CD4-positive, alpha-beta T cell treated with Interferon alpha-2 for 1 hour (primary cell): ENCODE data around the gene PKP2.
"Not testable (repeated sequence)": the region's sequence is repeated elsewhere in the genome, so short reads cannot be mapped to it uniquely, and the experiment has no call there.

ENCODE experiments used
- DNase-seq, 2 donors: peaks; one replicate each; pipeline ENCODE4 v3.0.0-alpha.2; 2020 to 2022

PKP2 gene

DNA sequence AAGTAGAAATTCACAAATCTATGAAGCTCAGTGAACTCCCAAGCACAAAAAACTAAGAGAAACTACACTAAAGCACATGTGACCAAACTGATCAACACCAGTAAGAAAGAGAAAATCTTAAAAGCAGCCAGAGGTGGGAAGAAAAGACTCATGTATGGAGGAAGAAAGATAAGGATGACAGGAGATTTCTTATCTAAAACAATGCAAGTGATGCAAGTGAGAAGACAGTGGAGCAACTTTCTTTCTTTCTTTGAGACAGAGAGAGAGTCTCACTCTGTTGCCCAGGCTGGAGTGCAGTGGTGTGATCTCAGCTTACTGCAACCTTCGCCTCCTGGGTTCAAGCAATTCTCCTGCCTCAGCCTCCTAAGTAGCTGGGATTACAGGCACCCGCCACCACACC is 34.9 kb downstream of the PKP2 start:
- DNase-seq = not testable (repeated sequence)

- no peak for DNase-seq
Measured at GRCh38 chr12:32860192-32860591, 36.4 kb downstream of the PKP2 start.

DNA sequence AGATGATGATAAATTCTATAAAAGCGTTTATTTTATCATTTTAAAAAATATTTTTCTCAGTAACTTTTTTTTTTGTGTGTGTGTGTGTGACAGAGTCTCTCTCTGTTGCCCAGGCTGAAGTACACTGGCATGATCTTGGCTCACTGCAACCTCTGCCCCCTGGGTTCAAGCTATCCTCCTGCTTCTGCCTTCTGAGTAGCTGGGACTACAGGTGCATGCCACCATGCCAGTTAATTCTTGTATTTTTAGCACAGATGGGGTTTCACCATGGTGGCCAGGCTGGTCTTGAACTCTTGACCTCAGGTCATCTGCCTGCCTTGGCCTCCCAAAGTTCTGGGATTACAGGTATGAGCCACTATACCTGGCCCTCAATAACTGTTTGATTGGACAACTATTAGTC is 37.2 kb downstream of the PKP2 start:
- DNase-seq = no peak

GRCh38 chr12:32854716-32855115 is 41.9 kb downstream of the PKP2 start:
- DNase-seq = no peak

- DNase-seq = no peak
Measured at GRCh38 chr12:32854097-32854496, 42.5 kb downstream of the PKP2 start.

DNA sequence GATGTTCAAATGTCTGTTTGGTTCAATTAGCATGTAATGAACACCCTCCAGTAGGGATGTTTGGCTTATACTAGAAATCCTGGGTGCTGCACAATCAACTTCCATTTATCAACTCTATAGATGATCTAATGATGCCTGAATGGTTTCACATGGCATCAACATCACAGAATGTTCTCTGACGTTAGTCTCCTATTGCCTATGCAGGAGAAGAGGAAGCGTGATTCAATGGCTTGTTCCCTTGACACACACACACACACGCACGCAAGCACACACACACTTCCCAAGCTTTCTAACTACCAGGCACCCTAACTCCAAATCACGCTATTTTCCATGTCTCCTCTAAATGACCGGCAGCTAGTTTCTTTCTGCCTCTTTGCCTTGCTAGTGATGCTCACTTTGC is 49.3 kb downstream of the PKP2 start:
- DNase-seq = no peak

DNA sequence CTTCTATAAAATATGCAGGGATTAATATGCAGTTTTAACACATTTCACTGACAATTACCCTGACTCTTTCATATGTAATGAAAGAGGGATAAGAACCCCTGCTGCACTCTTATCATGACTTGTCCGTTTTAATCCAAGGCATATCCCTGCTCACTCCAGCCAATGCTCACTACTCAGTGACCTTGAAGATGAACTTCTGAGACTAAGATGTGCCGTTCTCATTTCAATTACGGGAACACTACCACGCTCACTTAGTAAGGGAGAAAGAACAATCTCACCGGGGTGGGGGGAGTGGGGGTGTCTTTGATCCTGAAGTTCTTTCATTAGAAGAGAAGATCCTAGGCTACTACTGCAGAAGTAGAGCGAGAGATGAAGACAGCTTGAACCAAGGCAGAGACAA is 50.5 kb downstream of the PKP2 start:
- DNase-seq = no peak

DNA sequence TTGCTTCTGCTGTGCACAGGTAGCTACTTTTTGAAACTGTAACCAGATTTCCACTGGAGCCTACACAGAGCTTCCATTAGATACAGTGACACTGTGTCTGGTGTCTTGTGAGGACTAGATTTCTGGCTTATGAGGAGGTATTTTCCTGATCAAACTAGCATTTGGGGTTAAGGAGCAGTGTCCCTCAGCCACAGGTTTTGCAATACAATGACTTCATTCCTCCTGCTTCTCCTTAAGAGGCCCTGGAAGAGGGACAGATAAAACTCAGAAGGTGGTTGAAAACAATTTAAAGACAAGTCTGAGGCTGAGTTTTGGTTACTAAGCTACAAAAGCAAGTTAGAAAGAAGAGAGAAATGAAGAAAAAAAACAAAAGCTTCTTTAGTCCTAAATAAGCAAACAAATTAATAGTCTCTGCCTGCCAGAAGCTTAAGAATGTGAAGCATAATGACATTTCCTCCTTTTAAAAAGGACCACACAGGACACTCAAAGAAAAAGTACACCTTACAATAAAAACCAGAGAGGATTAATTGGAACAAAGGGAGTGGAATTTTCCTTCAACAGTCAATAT is 53.0 kb downstream of the PKP2 start:
- no peak for DNase-seq

DNA sequence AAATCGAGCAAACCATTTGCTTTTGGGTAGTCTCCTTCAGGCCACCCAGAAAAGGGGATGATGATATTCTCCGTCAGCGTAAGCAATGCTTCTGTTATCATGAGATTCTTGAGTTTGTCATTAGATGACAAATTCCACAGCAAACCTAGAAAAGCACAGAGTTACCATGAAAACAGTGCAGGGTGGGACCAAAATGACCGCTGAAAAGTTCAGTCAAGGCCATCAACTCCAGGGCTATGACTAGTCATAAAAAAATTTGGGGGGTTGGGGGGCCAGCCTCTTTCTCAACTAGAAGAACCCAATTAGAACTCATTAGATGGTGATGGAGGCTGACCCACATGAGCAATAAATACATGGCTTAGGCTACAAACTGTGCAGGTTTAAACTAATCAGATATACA is 55.5 kb downstream of the PKP2 start:
- DNase-seq = no peak

GRCh38 chr12:32839828-32840227 is 56.7 kb downstream of the PKP2 start:
- no peak for DNase-seq

DNA sequence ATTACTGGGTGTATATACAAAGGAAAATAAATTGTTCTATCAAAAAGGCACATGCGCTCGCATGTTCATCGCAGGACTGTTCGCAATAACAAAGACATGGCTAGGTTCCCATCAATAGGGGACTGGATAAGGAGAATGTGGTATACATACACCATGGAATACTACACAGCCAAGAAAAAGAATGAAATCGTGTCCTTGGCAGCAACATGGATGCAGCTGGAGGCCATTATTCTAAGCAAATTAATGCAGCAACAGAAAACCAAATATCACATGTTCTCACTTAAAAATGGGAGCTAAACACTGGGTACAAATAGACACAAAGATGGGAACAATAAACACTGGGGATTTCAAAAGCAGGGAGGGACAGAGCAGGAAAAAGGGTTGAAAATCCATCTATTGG is 58.6 kb downstream of the PKP2 start:
- no peak for DNase-seq

- no peak for DNase-seq
Measured at GRCh38 chr12:32836710-32837109, 59.9 kb downstream of the PKP2 start.

DNA sequence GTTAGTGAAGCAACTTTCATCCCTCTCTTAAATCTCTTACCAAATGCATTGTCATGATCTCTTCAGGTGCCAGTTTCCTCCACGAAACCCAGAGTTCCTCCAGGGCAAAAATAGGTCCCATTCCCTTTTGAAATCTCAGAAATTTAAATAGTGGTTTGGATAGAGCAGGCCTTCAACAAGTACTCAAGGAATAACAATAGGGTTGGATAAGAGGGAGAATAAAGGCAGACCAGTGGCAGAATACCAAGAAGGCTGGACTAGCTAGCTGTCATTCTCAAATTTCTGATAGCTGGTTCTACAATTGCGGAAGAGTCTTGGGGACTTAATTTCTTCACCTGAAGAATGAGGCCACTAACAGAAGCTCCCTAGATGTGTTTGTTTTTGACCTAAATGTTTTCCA is 62.5 kb downstream of the PKP2 start:
- no peak for DNase-seq

- no peak for DNase-seq
Measured at GRCh38 chr12:32828552-32828951, 68.0 kb downstream of the PKP2 start.

- no peak for DNase-seq
Measured at GRCh38 chr12:32828120-32828519, 68.5 kb downstream of the PKP2 start.

DNA sequence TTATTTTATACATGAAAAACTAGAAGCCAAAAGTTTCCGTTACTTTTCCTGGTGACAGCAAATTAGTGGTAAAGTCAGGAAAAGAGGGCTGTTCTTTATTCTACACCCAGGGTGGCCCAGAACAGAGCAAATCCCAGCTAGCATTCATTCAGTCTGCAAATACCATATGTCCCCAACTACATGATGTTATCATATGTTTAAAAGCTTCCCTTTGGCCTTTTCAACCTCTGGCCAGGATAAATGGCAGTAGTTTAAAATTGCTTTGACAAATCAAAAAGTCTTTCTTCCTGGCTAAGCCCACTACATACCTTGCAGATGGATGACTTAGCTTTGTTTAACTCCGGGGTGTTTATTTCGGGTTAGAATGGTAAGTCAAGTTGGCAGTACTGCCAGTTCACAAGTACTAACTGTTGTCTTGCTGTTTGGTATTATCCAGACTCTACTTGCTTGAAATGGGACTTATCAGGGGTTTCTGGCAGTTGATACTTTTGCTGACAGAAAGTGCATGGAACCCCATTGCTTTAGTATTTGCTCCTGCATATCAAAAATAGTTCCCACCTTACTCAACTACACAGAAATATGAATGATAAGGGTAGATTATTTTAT is 69.7 kb downstream of the PKP2 start:
- no peak for DNase-seq

DNA sequence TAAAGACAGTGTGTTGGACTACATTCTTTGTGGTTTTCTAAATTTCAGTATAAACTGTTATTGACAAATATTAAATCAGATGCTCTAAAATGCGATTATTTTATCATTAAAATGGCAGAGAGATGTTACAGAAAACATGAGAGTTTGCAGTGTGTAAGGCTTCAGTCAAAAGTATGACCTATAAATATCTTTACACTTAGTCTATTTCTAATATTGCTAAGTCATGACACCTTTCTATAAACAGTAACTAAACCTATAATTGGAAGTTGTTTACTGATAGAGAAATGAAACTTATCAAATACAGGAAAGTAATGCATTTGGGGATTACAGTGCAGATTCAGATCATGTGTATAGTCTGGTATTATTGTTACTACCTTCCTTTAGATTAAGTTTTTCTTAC is 72.0 kb downstream of the PKP2 start:
- DNase-seq = no peak

GRCh38 chr12:32822344-32822743 is 74.2 kb downstream of the PKP2 start:
- no peak for DNase-seq

DNA sequence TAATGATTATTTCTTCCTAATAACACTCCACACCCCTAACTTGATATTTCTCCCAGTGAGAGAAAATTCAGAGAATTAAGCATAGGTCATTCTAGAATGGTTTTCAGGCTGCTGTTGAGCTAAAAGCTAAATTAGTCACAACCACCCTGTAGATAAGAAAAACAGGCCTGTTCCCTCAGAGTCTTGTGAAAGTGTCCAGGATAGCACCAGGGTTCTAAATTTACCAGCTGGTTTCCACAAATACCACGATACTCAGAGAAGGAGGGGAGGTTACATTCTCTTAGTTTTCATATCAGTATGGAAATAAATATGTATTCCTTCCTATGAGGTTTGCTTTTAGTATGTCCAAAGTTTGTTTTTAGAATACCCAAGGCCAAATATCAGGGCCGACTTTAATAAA is 74.9 kb downstream of the PKP2 start:
- DNase-seq = no peak

DNA sequence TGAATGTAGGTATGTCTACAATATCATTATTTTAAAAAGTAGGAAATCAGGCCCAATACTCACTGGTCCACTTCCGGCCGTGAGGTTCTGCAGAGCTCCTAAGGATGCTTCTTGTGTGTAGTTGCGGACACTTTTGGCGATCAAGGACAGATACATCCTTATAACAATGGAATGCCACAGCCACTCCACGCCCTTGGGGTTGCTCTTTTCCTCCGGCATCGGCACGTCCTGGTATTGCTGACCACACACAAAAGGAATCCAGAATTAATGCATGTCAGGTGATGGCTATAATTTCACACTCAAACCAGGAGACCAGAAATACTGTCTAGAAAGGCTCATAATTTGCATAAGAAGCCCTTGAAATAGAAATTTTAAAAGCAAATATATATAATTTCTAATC is 75.3 kb downstream of the PKP2 start:
- DNase-seq = no peak

GRCh38 chr12:32820376-32820931 is 76.1 kb downstream of the PKP2 start:
- no peak for DNase-seq

- no peak for DNase-seq
Measured at GRCh38 chr12:32819424-32819823, 77.2 kb downstream of the PKP2 start.

DNA sequence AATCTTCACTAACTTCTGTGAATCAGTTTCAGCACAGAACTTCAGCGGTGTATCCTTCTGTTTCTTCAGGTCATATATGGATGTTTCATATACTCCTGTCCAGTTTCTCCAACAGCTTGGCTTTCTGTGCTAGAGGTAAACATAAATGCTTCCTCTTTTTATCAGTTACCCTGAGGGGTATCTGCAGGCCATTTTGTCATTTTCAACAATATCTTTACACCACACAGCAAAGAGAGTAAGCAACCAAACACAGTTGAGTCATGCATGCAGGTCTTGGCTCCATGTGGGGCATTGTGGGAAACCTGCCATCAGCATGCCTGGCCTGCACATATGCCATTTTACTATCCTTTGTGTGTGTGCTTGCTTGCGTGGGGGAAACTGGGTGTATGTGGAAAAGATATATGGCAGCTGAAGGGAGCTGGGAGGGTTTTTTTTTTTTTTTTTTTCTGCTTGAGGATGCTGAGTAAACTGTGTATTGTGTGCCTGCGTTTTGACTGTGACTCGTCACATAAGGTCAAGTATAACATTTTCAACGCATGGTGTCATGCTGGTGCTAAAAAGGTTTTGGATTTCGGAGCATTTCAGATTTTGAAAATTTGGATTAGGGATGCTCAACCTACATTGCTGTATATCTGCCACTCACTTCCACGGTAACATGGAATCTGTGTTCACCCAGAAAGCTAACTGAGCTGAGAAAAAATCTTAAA is 84.7 kb downstream of the PKP2 start:
- no peak for DNase-seq

- no peak for DNase-seq
Measured at GRCh38 chr12:32809846-32810245, 86.7 kb downstream of the PKP2 start.
